A673 (cell line): ENCODE data around the gene ERGIC1. TPM values are rescaled to one million over a fixed set of nuclear protein-coding genes. Genes with fewer than 3 reads are reported as not detected.
"Not testable (repeated sequence)": the region's sequence is repeated elsewhere in the genome, so short reads cannot be mapped to it uniquely, and the experiment has no call there.

ENCODE experiments used
- BruUV-seq: library from RNA; stranded (reverse); fragments of 400-500 nt; replicated peaks from 2 replicates; lab custom pipeline; 2021; lab: Mats Ljungman, UMichigan
- CTCF ChIA-PET: fragments of 300-600 bp; sonication (Branson Sonifier 250); formaldehyde crosslinking; loops from one replicate; lab custom pipeline; 2022; ENCODE audit warnings: antibody characterized with exemption; lab: Charles Lee
- POLR2A ChIA-PET: fragments of 300-600 bp; sonication (Branson Sonifier 250); formaldehyde crosslinking; loops from one replicate; lab custom pipeline; 2022; ENCODE audit warnings: antibody characterized with exemption; ENCODE audit not compliant: low non-redundant PET; lab: Charles Lee
- DNase-seq: peaks from one replicate; pipeline ENCODE4 v3.0.0-alpha.2; 2015; ENCODE audit warnings: low spot score
- H3K27ac ChIP-seq: fragments of 200-600 bp; sonication (generic); 2 replicates; pipeline ENCODE4 v1.5.1; 2016; ENCODE audit warnings: mixed run types, low read depth, mild to moderate bottlenecking, mixed read lengths, antibody characterized with exemption, low read length; ENCODE audit not compliant: poor library complexity, severe bottlenecking
- H3K27me3 ChIP-seq: fragments of 200-600 bp; sonication (generic); replicated peaks from 2 replicates; pipeline ENCODE4 v1.6.1; 2017; ENCODE audit warnings: mixed run types, low read depth, mild to moderate bottlenecking, mixed read lengths, antibody characterized with exemption, low read length; ENCODE audit not compliant: insufficient read depth, poor library complexity
- H3K36me3 ChIP-seq: fragments of 200-600 bp; sonication (generic); 2 replicates; pipeline ENCODE4 v1.6.1; 2016; ENCODE audit warnings: mixed run types, mild to moderate bottlenecking, mixed read lengths, antibody characterized with exemption, low read length; ENCODE audit not compliant: insufficient read depth, poor library complexity, severe bottlenecking
- H3K4me1 ChIP-seq: fragments of 200-600 bp; sonication (generic); 2 replicates; pipeline ENCODE4 v1.6.1; 2017; ENCODE audit warnings: mixed run types, mild to moderate bottlenecking, mixed read lengths, antibody characterized with exemption, low read length; ENCODE audit not compliant: insufficient read depth, poor library complexity, severe bottlenecking
- H3K4me3 ChIP-seq: fragments of 200-600 bp; sonication (generic); 2 replicates; pipeline ENCODE4 v1.5.1; 2016; ENCODE audit warnings: low read depth, mixed run types, mild to moderate bottlenecking, mixed read lengths, low read length; ENCODE audit not compliant: poor library complexity, severe bottlenecking
- H3K9me3 ChIP-seq: fragments of 200-600 bp; sonication (generic); 2 replicates; pipeline ENCODE4 v1.6.1; 2016; ENCODE audit warnings: mixed run types, low read depth, mild to moderate bottlenecking, mixed read lengths, antibody characterized with exemption, low read length; ENCODE audit not compliant: poor library complexity, severe bottlenecking
- EZH2 ChIP-seq: fragments of 200-600 bp; sonication (generic); IDR thresholded peaks from 2 replicates; pipeline ENCODE4 v1.6.1; 2017; ENCODE audit warnings: borderline replicate concordance, low read depth, mild to moderate bottlenecking, mixed read lengths, antibody characterized with exemption, low read length; ENCODE audit not compliant: poor library complexity, severe bottlenecking
- intact Hi-C: fragments of 100-400 bp; cut with micrococcal nuclease; formaldehyde crosslinking; loops from one replicate; pipeline ENCODE4 v1.10.0; 2022; ENCODE audit not compliant: unreplicated experiment
- total RNA-seq: library from RNA; stranded (reverse); gene quantifications from 2 replicates; pipeline ENCODE4 v1.2.3, GENCODE V29; 2021
- TF ChIP-seq, protein P1 (sequence below): fragments of 300-800, 200-600 bp; sonication (generic); conservative IDR thresholded peaks from 2 replicates; pipeline ENCODE4 v1.5.1; 2017; ENCODE audit warnings: low read depth, mild to moderate bottlenecking, antibody characterized with exemption, low read length, moderate library complexity, mixed read lengths

Gene ERGIC1
- total RNA-seq, 1 experiment from 2014 or later, result 44.2 TPM

DNA sequence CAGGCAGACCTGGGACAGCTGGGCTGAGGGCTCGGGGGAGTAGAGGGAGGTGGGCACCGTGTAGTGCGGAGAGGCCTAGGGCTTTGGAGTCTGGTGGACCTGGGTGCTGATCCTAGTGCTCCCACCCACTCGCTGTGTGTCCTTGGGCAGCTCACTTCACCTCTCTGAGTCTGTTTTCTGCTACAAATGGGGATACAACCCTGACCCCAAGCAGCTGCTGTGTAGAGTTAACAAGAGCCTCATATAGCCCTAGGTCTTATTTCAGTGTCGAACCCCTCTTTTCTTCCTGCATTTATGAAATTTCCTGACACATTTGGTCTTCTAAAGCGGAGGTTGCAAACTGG lies 16.4 kb downstream of the ERGIC1 start:
- no TSS peak for BruUV-seq
- CTCF ChIA-PET, result no interaction called here

DNA sequence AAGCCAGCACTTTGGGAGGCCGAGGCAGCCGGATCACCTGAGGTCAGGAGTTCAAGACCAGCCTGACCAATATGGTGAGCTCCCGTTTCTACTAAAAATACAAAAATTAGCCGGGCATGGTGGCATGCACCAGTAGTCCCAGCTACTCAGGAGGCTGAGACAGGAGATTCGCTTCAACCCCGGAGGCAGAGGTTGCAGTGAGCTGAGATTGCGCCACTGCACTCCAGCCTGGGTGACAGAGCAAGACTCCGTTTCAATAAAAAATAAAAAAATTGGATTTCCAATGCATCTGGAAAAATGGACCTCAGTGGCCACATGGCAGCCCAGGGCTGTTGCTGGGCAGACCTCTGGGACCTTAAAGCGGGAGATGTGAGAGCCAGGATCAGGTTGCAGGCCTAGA lies 17.2 kb downstream of the ERGIC1 start:
- H3K9me3 ChIP-seq, DNase-seq, H3K4me3 ChIP-seq, CTCF ChIA-PET, H3K27me3 ChIP-seq, H3K4me1 ChIP-seq, H3K36me3 ChIP-seq, BruUV-seq, intact Hi-C loops, H3K27ac ChIP-seq, POLR2A ChIA-PET: not testable (repeated sequence)

More for the DNA sequence above, 16.4 kb downstream of the ERGIC1 start:
- Histone ChIP-seq H3K27me3 (no peaks in the 10 kb centered on the region), H3K36me3 (no peaks in the 10 kb centered on the region), H3K27ac (no peak overlapping the region), H3K4me3 (no peak overlapping the region), H3K4me1 (peaks cover 4% of the 10 kb centered on the region), H3K9me3 (no peaks in the 10 kb centered on the region)
- DNase-seq, result no peak
- intact Hi-C loops, result no loop called here
- TF ChIP-seq, protein P1, sequence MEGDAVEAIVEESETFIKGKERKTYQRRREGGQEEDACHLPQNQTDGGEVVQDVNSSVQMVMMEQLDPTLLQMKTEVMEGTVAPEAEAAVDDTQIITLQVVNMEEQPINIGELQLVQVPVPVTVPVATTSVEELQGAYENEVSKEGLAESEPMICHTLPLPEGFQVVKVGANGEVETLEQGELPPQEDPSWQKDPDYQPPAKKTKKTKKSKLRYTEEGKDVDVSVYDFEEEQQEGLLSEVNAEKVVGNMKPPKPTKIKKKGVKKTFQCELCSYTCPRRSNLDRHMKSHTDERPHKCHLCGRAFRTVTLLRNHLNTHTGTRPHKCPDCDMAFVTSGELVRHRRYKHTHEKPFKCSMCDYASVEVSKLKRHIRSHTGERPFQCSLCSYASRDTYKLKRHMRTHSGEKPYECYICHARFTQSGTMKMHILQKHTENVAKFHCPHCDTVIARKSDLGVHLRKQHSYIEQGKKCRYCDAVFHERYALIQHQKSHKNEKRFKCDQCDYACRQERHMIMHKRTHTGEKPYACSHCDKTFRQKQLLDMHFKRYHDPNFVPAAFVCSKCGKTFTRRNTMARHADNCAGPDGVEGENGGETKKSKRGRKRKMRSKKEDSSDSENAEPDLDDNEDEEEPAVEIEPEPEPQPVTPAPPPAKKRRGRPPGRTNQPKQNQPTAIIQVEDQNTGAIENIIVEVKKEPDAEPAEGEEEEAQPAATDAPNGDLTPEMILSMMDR, result no peak
- TF ChIP-seq EZH2, result no peak
- POLR2A ChIA-PET, result no interaction called here

DNA sequence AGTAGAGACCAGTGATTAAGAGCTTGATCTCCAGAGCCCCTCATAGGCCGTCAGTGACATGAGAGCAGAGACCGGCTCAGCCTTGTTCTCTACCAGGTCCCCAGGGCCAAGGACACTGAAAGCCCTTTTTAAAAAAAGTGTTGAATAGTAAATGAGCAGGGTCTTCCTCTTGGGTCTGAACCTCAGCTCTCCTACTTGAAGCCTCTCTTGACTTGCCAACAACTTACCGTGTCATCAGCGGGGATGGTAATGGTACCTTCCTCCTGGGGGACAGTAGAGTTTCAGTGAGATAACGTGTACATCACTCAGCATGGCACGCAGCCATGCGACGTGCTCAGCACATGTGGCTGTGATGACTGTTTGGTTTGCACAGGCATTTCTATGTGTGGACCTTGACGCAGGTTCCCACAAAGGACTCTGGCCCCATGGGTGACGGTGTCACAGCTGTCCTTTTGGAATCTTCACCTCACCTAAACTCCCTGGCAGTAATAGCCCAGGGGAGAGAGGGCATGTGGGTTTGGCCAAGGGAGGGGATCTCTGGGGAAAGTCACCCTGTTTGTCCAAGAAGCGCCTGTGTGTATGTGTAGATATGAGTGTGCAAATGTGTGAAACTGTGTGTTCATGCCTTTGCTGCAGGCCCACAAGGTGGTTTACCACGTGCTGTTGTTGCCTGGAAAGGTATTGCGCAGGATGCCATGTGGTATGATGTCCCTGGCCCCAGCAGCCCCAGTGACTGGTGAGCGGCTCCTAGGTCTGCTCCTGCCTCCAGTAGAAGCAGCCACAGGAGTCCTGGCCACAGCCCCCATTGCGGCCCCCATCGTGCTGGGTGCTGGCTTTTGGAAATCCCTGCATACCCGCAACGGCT lies 18.7 kb downstream of the ERGIC1 start:
- ChIA-PET CTCF (no interaction called here), POLR2A (no interaction called here)
- no TSS peak for BruUV-seq
- Histone ChIP-seq H3K4me1 (no peaks in the 10 kb centered on the region), H3K36me3 (no peaks in the 10 kb centered on the region), H3K4me3 (no peak overlapping the region), H3K27ac (no peak overlapping the region), H3K27me3 (no peaks in the 10 kb centered on the region), H3K9me3 (no peaks in the 10 kb centered on the region)
- TF ChIP-seq, protein P1, result no peak
- TF ChIP-seq EZH2, result no peak
- intact Hi-C loops, result no loop called here
- no peak for DNase-seq
